Activated CD4-positive, alpha-beta T cell treated with anti-CD3 and anti-CD28 coated beads, Interleukin-2, amount 50 U/mL, for 48 hours (primary cell): ENCODE data around the gene RANBP10.

Experiments
- DNase-seq, 2 experiments: peaks; one replicate each; pipeline ENCODE4 v3.0.0-alpha.2; 2020

Gene RANBP10

GRCh38 chr16:67673712-67674580 is 132.4 kb downstream of the RANBP10 start:
- no peak for DNase-seq
